HG02870 (cell line): Measurements from ENCODE around the gene UPK3BL2.
"Not testable (repeated sequence)": the region's sequence is repeated elsewhere in the genome, so short reads cannot be mapped to it uniquely, and the experiment has no call there.

Experiments
- ATAC-seq: cut with Tn5 transposase; IDR thresholded peaks from one replicate; pipeline ENCODE4 v1.9.1; 2021; ENCODE audit warnings: mild to moderate bottlenecking, moderate library complexity; ENCODE audit not compliant: unreplicated experiment

Gene UPK3BL2, protein sequence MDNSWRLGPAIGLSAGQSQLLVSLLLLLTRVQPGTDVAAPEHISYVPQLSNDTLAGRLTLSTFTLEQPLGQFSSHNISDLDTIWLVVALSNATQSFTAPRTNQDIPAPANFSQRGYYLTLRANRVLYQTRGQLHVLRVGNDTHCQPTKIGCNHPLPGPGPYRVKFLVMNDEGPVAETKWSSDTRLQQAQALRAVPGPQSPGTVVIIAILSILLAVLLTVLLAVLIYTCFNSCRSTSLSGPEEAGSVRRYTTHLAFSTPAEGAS

GRCh38 chr7:102543596-102543995, at the start of gene UPK3BL2:
Gene UPK3BL2, minus strand, starts transcription at chr7:102543696. Its CDS starts 60 bp downstream, at chr7:102543636.
- not testable (repeated sequence) for ATAC-seq

DNA sequence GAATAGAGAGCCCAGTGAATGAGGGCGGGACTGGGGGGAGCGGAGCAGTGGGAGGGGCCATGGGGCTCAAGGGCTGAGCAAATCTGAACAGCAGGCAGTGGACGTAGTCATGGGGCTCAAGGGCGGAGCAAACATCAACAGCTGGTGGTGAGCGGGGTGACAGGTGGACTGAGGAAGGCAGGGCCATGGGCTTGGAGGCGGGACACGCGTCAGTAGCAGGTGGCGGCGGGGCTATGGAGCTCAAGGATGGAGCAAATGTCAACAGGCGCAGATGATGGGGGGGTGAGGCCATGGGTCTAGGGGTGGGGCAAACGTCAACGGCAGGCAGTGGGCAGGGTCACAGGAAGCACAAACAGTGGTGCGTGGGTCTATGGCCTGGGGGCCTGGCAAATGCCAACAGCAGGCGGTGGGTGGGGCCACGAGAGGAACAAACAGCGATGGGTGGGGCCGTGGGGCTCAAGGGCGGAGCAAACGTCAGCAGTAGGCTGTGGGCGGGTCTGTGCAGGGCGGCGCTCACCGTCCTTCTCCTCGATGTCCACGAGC, 49.1 kb upstream of the UPK3BL2 start:
- ATAC-seq = peak; percentile 40

- peak; percentile 68 for ATAC-seq
Observed at GRCh38 chr7:102589857-102590256, 46.4 kb upstream of the UPK3BL2 start.

DNA sequence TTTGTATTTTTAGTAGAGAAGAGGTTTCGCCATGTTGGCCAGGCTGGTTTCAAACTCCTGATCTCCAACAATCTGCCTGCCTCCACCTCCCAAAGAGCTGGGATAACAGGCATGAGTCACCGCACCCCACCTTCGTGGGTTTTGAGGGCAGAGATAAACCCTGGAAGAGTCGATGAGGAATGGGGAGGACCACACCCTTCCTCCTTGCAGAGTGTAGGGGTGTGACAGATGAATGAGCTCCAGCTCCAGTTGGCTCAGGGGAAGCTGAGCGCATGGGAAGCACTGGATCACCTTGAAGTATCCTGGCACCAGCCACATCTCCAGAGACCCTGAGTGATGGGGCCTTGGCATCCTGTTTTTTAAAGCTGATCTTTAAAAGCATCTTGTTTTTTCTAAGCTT, 40.0 kb upstream of the UPK3BL2 start:
- ATAC-seq = not testable (repeated sequence)

DNA sequence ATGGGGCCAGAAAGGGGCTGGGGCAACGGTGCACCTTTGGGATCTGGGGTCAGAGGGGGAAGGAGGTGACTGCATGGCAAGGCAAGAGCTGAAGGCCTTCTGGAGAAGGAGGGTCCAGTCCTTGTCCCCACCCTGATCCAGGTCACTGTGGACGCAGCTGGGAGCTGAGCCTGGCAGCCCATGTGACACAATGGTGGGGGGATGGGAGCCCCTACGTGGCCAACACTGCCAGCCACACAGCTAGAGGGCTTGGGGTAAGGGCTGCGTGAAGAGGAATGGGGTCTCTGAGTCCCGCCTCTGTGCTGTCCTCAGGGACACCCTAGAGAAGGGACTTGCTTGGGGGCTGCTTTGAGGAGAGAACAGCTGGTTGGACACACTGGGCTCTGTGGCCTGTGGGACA, 38.2 kb upstream of the UPK3BL2 start:
- not testable (repeated sequence) for ATAC-seq

- ATAC-seq = not testable (repeated sequence)
Observed at GRCh38 chr7:102578486-102578885, 35.0 kb upstream of the UPK3BL2 start.

DNA sequence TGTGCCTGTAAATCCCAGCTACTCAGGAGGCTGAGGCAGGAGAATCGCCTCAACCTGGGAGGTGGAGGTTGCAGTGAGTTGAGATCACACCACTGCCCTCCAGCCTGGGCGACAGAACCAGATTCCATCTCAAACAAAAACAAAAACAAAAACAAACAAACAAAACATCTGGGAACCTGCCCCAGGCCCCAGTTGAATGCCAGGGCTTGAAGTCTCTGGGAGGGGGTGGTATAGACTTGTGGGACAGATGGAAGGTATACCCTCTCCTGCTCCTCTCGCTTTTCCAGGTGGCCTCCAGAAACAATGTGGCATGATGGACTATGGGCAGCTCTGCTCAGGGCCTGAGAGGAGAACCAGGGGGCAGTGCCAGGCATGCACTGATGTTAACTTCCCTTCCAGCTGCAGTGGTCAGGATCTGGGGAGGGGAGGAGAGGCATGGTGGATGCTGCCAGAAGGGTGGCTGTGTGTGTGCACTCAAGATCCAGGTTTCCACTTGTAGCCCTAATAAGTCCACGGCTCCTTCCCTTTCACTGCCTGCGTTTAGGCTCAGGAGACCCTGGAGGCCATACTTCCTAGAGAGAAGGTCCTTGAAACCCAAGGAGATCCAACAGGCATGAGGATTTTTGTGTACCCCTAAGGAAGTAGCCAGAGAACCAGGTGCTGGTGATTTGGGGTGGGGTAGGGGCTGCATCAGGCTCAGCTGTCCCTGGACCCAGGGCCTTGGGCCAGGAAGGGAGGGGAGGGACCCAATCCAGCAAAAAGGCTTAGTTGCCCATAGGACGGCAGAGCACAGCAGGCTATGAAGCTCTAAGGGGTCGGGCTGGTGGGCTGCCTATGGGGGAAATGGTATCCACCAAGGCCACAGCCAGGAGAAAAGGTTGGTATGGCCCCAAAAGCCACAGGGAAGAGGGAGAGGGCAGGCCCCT, 34.1 kb upstream of the UPK3BL2 start:
- ATAC-seq = not testable (repeated sequence)

- not testable (repeated sequence) for ATAC-seq
Observed at GRCh38 chr7:102576363-102576762, 32.9 kb upstream of the UPK3BL2 start.

DNA sequence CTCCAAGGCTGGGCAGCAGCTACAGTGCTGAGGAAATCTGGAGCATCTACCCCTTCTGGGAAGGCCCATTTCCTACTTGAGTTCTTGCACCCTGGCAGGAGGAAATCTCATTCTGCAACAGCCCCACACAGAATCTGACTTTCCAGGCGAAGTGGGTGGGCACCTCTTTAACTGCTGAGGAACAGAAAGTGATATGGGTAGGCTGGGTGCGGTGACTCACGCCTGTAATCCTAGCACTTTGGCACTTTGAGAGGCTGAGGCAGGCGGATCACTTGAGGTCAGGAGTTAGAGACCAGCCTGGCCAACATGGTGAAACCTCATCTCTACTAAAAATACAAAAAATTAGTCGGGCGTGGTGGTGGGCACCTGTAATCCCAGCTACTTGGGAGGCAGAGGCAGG, 31.1 kb upstream of the UPK3BL2 start:
- ATAC-seq = not testable (repeated sequence)

DNA sequence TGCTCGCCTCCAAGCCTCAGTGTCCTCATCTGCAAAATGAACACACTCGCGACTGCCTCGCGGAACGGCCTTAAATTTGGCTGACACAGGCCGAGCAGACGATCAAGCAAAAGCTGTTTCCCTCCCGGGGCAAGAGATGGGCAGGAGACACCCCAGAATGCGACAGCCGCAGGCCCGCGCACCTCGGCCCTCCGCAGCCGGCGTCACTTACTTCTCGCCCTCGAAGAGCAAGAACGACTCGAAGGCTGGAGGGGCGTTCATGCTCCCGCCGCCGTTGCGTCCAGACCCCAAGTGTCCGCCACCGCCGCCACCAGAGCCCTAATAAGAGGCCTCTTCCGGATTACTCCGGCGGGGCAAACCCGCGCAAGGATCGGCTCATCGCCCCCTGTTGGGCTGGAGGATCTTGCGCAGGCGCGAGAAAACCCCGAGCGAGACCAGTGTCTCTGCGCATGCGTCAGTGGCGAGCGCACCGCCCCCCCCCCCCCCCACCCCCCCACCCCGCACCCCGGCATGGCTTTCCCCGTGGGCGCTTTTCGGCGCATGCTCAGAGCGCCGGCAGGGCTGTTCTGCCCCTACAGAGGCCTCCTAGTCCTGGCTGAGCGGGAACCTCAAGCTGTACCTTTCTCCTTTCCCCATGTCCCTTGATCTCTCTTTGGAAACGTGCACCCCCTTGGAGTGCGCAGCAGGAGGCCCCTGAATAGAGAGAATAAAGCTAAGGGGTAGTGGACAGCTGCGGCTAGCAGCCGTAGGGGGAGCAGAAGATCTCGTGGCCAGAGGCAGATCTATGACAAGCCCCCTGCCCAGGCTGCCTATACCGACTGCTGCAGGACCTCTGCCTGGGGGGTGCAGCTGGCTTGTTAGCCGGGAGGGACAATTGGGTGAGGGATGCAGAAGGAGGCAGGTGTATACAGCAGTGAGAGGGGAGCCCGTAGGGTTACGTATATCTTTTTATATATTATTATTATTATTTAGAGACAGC, 29.1 kb upstream of the UPK3BL2 start, which contains the start of gene POLR2J3:
POLR2J3 (minus strand) TSS at position 323 of the 979 bp plus-strand sequence; CDS start at position 261, 62 bp downstream.
- ATAC-seq = peak; percentile 93

DNA sequence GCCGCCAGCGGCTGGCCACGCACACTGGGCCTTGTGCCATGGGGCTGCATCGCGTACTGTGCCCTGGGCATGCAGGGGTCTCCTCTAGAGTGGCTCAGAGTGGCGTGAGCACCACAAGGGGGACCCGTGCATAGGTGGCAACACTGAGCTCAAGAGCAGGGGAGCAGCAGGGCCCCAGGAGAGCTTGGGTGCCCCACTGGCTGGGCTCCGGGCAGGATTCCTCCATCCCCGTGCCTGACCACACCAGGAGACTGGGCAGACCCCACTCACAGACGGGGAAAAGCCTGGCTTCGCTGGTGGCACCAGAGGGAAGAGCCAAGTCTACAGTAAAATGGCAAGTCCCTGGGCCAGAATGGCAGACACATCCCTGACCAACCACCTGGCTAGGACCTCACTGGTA, 25.1 kb upstream of the UPK3BL2 start:
- not testable (repeated sequence) for ATAC-seq

DNA sequence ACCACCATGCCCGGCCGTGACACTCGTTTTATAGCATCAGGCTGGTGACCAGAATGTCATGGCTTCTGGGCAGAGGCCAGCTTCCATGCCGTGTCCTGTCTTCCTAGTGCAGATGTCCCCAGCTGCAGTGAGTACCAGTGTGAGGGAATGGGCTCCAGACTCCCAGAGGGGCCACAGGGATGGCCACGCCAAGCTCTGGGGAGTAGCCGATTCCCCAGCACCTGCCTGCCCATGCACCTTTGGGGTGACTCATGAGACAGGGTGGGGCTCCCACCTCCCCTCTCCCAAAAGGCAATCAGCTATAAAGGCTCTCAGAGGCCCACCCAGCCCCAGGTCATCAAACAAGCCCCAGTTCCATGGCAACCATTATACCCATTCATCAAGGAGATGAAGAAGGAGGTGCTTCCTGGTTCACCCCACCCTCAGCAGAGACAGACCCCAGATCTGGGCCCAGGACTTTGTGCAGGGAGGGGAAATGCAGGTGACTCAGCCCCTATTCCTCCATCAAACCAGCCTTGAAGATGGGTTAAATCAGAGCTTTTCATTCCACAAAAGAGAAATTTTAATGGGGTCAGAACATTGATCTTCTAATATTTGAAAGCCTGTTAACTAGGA, 7.4 kb upstream of the UPK3BL2 start, which contains the start of gene SPDYE2:
SPDYE2 (plus strand) TSS at position 419 of the 615 bp plus-strand sequence. CDS start 2,030 bp downstream, outside the sequence.
- ATAC-seq = not testable (repeated sequence)

DNA sequence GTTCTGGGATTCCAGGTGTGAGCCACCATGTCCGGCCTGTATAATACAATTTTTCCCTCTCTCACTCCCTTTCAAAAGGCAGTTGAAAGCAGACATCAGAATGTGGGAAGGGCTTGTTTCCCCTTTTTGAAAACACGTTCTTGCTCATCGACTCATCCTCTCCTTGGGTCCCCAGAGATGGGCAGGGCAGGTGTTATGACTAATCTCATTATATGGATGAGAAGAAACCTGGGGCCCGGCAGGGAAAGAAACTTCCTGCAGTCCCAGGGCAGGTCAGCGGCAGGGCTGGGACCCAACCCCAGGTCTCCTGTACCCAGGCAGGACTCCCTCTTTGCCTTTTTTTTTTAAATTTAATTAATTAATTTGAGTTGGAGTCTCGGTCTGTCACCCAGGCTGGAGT, 2.9 kb upstream of the UPK3BL2 start:
- ATAC-seq = peak; percentile 85

GRCh38 chr7:102545288-102545687, 1.8 kb upstream of the UPK3BL2 start:
- ATAC-seq = not testable (repeated sequence)

- not testable (repeated sequence) for ATAC-seq
Observed at GRCh38 chr7:102544372-102544771, 876 bp upstream of the UPK3BL2 start.

DNA sequence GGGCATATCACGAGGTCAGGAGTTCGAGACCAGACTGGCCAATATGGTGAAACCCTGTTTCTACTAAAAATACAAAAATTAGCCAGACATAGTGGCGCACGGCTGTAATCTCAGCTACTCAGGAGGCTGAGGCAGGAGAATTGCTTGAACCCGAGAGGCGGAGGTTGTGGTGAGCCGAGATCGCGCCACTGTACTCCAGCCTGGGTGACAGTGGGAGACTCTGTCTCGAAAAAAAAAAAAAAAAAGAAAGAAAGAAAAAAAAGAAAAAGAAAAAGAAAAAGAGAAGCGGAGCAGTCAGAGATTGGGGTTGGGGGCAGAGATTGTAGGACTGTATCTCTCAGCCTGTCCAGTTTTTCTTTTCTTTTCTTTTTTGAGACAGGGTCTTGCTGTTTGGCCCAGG, 725 bp downstream of the UPK3BL2 start:
- ATAC-seq = not testable (repeated sequence)

GRCh38 chr7:102542083-102542482, 1.4 kb downstream of the UPK3BL2 start:
- not testable (repeated sequence) for ATAC-seq

DNA sequence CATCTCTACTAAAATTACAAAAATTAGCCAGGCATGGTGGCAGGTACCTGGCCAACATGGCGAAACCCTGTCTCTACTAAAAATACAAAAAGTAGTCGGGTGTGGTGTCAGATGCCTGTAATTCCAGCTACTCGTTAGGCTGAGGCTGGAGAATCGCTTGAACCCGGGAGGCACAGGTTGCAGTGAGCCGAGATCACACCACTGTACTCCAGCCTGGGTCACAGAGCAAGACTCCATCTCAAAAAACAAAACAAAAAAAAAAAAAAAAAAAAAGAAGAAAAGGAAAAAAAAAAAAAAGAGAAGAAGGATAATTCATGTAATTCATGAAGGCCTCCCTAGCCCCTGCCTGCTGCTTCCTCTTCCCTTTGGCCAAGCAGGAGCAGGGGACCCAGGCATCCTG, 2.9 kb downstream of the UPK3BL2 start:
- ATAC-seq = not testable (repeated sequence)

- not testable (repeated sequence) for ATAC-seq
Observed at GRCh38 chr7:102535062-102535615, 8.4 kb downstream of the UPK3BL2 start.
